IMR-90 (cell line): ENCODE measurements around the gene FAM228B. TPM values are rescaled to one million over a fixed set of nuclear protein-coding genes. Genes with fewer than 3 reads are reported as not detected.
A peak's percentile ranks its signal among the peaks of the same experiment; 100 is the strongest.
"Not testable (repeated sequence)": the region's sequence is repeated elsewhere in the genome, so short reads cannot be mapped to it uniquely, and the experiment has no call there.

Experiments
- ATAC-seq: fragments of 200-7000 bp; cut with Tn5 transposase; 2 replicates; pipeline ENCODE4 v1.9.1; 2020; ENCODE audit warnings: low read depth, mild to moderate bottlenecking, moderate library complexity
- BruUV-seq: library from RNA; stranded (reverse); fragments of 400-500 nt; replicated peaks from 2 replicates; lab custom pipeline; 2021; lab: Mats Ljungman, UMichigan
- CTCF ChIA-PET: fragments of 300-600 bp; formaldehyde crosslinking; extraction: SDS; loops from one replicate; lab custom pipeline; 2021; ENCODE audit warnings: antibody characterized with exemption; lab: Yijun Ruan, JAX
- POLR2A ChIA-PET: fragments of 300-600 bp; sonication (Branson Sonifier 250); formaldehyde crosslinking; loops from one replicate; lab custom pipeline; 2022; ENCODE audit warnings: antibody characterized with exemption; ENCODE audit not compliant: unreplicated experiment; lab: Charles Lee
- DNase-seq: peaks from one replicate; pipeline ENCODE4 v3.0.0; 2013
- H2AFZ ChIP-seq: replicated peaks from 2 replicates; pipeline ENCODE3; 2013; ENCODE audit warnings: low read length, mild to moderate bottlenecking; ENCODE audit not compliant: poor library complexity
- H2AK5ac ChIP-seq: 2 replicates; pipeline ENCODE4 v1.6.1; 2013; ENCODE audit warnings: low read depth, low read length, inconsistent platforms
- H2AK9ac ChIP-seq: replicated peaks from 2 replicates; pipeline ENCODE3; 2013; ENCODE audit warnings: mild to moderate bottlenecking, low read depth, low read length, moderate library complexity; ENCODE audit not compliant: poor library complexity
- H2BK120ac ChIP-seq: 2 replicates; pipeline ENCODE4 v1.6.1; 2013; ENCODE audit warnings: low read depth, low read length, inconsistent platforms
- H2BK15ac ChIP-seq: 3 replicates; pipeline ENCODE4 v1.6.1; 2013; ENCODE audit warnings: low read depth, low read length, inconsistent platforms
- H2BK20ac ChIP-seq: 2 replicates; pipeline ENCODE4 v1.6.1; 2013; ENCODE audit warnings: low read depth, mild to moderate bottlenecking, inconsistent platforms, low read length, moderate library complexity
- H2BK5ac ChIP-seq: 2 replicates; pipeline ENCODE4 v1.6.1; 2013; ENCODE audit warnings: mild to moderate bottlenecking, low read depth, low read length, inconsistent platforms; ENCODE audit not compliant: poor library complexity, severe bottlenecking
- H3K14ac ChIP-seq: replicated peaks from 2 replicates; pipeline ENCODE4 v1.6.1; 2013; ENCODE audit warnings: low read depth, low read length, inconsistent platforms
- H3K18ac ChIP-seq: 2 replicates; pipeline ENCODE4 v1.6.1; 2013; ENCODE audit warnings: low read depth, low read length, control low read depth
- H3K23ac ChIP-seq: 2 replicates; pipeline ENCODE4 v1.6.1; 2013; ENCODE audit warnings: low read depth, low read length, inconsistent platforms
- H3K27ac ChIP-seq: 2 replicates; pipeline ENCODE4 v1.5.1; 2013; ENCODE audit warnings: mild to moderate bottlenecking, control low read depth, low read length; ENCODE audit not compliant: insufficient read depth
- H3K27me3 ChIP-seq: 2 replicates; pipeline ENCODE4 v1.6.1; 2013; ENCODE audit warnings: low read length; ENCODE audit not compliant: control insufficient read depth, insufficient read depth
- H3K36me3 ChIP-seq: 2 replicates; pipeline ENCODE4 v1.6.1; 2013; ENCODE audit warnings: low read length, mixed read lengths; ENCODE audit not compliant: control insufficient read depth, insufficient read depth
- H3K4ac ChIP-seq: 2 replicates; pipeline ENCODE4 v1.6.1; 2013; ENCODE audit warnings: low read depth, low read length, inconsistent platforms
- H3K4me1 ChIP-seq: 2 replicates; pipeline ENCODE4 v1.6.1; 2013; ENCODE audit warnings: low read length, mixed read lengths; ENCODE audit not compliant: control insufficient read depth, insufficient read depth
- H3K4me2 ChIP-seq: 2 replicates; pipeline ENCODE4 v1.6.1; 2013; ENCODE audit warnings: low read depth, mild to moderate bottlenecking, control low read depth, low read length, moderate library complexity
- H3K4me3 ChIP-seq: 2 replicates; pipeline ENCODE4 v1.5.1; 2013; ENCODE audit warnings: low read depth, mild to moderate bottlenecking, control low read depth, low read length, moderate library complexity; ENCODE audit not compliant: insufficient read depth
- H3K56ac ChIP-seq: 2 replicates; pipeline ENCODE4 v1.6.1; 2013; ENCODE audit warnings: low read length, inconsistent platforms; ENCODE audit not compliant: insufficient read depth; ENCODE audit errors: extremely low read depth
- H3K79me1 ChIP-seq, 2 experiments: 2 replicates each; pipeline ENCODE4 v1.6.1; 2013; ENCODE audit warnings: low read length in 2 of 2, inconsistent platforms in 1 of 2, low read depth in 1 of 2
- H3K9ac ChIP-seq: 2 replicates; pipeline ENCODE4 v1.6.1; 2013; ENCODE audit warnings: low read depth, low read length, control low read depth
- H3K9me1 ChIP-seq: 2 replicates; pipeline ENCODE4 v1.6.1; 2013; ENCODE audit warnings: low read length, inconsistent platforms; ENCODE audit not compliant: insufficient read depth
- H3K9me3 ChIP-seq: 2 replicates; pipeline ENCODE4 v1.6.1; 2013; ENCODE audit warnings: low read length; ENCODE audit not compliant: control insufficient read depth, insufficient read depth
- H4K20me1 ChIP-seq: 2 replicates; pipeline ENCODE4 v1.6.1; 2013; ENCODE audit warnings: low read length, inconsistent platforms; ENCODE audit not compliant: insufficient read depth
- H4K5ac ChIP-seq: 2 replicates; pipeline ENCODE4 v1.6.1; 2013; ENCODE audit warnings: mild to moderate bottlenecking, low read depth, low read length, control low read depth
- H4K8ac ChIP-seq, 2 experiments: 2 replicates each; pipeline ENCODE4 v1.6.1; 2013; ENCODE audit warnings: low read depth in 2 of 2, low read length in 2 of 2, control low read depth in 1 of 2, inconsistent platforms in 1 of 2
- H4K91ac ChIP-seq: 2 replicates; pipeline ENCODE4 v1.6.1; 2013; ENCODE audit warnings: low read depth, low read length, inconsistent platforms; ENCODE audit not compliant: insufficient read depth
- CEBPB ChIP-seq: IDR thresholded peaks from 2 replicates; pipeline ENCODE4 v1.6.1; 2012; ENCODE audit warnings: low read depth, low read length, improper control_type of control experiment
- WGBS, 2 experiments: methylation state at CpG; one replicate each; pipeline versions ENCODE4 v1.1.5 to v1.1.7; 2013; ENCODE audit warnings: missing lambda C conversion rate in 2 of 2; ENCODE audit not compliant: insufficient read length in 1 of 2; ENCODE audit errors: extremely low coverage in 2 of 2; 5-methylcytosine and 5-hydroxymethylcytosine counted together
- dilution Hi-C: fragments of 300-500 bp; cut with HindIII; formaldehyde crosslinking; loops from one replicate; pipeline ENCODE4 v1.14.3; 2018; ENCODE audit warnings: low sequenced_read_pairs; ENCODE audit not compliant: unreplicated experiment
- in situ Hi-C: fragments of 300-500 bp; cut with MboI; formaldehyde crosslinking; loops from 3 replicates; pipeline ENCODE4 v1.14.3; 2019; ENCODE audit warnings: low sequenced_read_pairs, inconsistent platforms, mixed read lengths
- intact Hi-C: fragments of 100-400 bp; cut with micrococcal nuclease; formaldehyde crosslinking; loops from 2 replicates; pipeline ENCODE4 v1.10.0; 2022
- polyA plus RNA-seq, 3 experiments: library from polyadenylated mRNA; depleted of rRNA; stranded (reverse); fragments of >200 nt; gene quantifications; 2 replicates each; pipeline ENCODE4 v1.2.3, GENCODE V29; 2012; ENCODE audit warnings: low replicate concordance in 1 of 3
- total RNA-seq: library from RNA; depleted of rRNA; stranded (reverse); fragments of >200 nt; gene quantifications from 2 replicates; pipeline ENCODE4 v1.2.3, GENCODE V29; 2012

FAM228B gene
- total and polyA plus RNA-seq, 2 of the 4 experiments (the other 2 are of a cell fraction): 2.0 to 2.9 TPM

DNA sequence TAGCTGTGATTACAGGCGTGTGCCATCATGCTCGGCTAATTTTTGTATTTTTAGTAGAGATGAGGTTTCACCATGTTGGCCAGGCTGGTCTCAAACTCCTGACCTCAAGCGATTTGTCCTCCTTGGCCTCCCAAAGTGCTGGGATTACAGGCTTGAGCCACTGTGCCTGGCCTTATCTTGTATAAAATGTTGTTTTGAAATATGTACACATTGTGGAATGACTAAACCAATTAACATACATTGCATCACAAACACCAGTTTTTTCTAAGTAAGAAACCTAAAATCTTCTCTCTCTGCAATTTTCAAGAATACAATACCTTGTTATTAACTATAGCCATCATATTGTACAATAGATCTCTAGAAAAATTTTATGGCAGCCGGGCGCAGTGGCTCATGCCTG lies 17.0 kb downstream of the FAM228B start:
- in situ Hi-C loops, H4K5ac ChIP-seq, BruUV-seq, H2AK5ac ChIP-seq, H3K4me1 ChIP-seq, H3K79me1 ChIP-seq, H3K9ac ChIP-seq, H3K36me3 ChIP-seq, H3K4me2 ChIP-seq, H4K91ac ChIP-seq, intact Hi-C loops, H2AK9ac ChIP-seq, H3K14ac ChIP-seq, dilution Hi-C loops, H2BK120ac ChIP-seq, H4K8ac ChIP-seq, H3K4me3 ChIP-seq, POLR2A ChIA-PET, CTCF ChIA-PET, H2AFZ ChIP-seq, H3K23ac ChIP-seq, H4K20me1 ChIP-seq, H2BK20ac ChIP-seq, H2BK5ac ChIP-seq, H3K27ac ChIP-seq, H3K27me3 ChIP-seq, H3K18ac ChIP-seq, H3K56ac ChIP-seq, H3K9me3 ChIP-seq, H2BK15ac ChIP-seq, H3K4ac ChIP-seq, H3K9me1 ChIP-seq: not testable (repeated sequence)
- ATAC-seq (peak; percentile 53; the same call in 1 of the 2 replicates), DNase-seq (peak; percentile 25)
- WGBS, 2 experiments: no CpG with 5 or more reads among the region's 5 CpGs
- peak; percentile 48; the same call in 1 of the 2 replicates for TF ChIP-seq CEBPB
